NCI-H774 (cell line): Measurements from ENCODE around the gene ZC3H15.

Experiments used
- DNase-seq: peaks from one replicate; lab custom pipeline; 2025; lab: John Stamatoyannopoulos, UW

The ZC3H15 gene

DNA sequence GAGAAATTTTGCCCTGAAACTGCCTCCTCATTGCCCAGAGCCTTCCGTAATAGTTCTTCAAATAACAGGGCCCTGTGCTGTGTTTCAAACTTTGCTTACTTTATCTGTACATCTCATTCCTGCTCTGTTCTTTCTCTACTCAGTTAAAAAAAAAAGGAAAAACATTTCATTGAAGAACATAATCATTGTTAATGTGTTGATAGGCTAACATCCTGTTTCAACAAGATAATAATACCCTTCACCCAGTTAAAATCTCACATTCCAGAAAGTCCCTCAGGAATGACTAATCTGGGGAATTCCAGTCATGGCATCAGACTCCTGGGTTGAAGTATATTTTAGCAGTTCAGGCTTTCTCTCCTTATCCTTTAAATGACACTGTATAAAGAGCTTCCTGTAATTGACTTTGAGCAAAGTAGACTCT lies 58.2 kb downstream of the ZC3H15 start:
- DNase-seq = no peak

- DNase-seq = no peak
These were observed 60.8 kb downstream of the ZC3H15 start for GRCh38 chr2:186546846-186547245.

DNA sequence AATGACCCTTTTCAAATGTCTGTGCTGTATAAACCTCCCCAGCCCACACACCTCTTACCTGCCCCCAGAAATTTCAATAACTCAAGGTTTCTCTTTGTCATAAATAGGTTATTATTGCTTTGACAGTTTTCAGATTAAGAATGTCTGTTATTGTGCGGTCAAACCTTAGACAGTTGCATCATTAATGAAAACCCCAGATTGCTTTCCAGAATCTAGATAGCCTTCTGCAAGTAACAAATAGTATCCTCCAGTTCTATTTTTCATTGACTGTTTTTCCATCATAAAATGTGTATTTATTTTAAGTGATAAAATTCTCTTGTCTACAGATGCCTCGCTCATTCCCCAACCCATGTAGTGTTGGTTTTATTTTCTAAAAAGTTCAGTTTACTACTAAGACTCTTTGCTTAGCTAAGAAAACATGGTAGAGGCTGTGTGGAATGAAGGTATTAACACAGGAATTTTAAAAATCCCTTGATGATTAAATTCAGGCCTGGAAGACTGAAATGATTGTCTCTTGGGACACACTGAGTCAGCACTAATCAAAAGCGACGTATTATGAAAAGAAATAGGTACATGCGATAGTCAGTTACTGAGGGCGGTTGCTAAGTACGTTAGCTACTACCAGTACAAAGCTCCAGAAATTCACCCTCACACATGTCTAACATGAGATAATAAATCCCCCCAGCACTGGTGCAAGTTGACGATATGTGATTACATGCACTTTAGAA lies 65.4 kb downstream of the ZC3H15 start:
- DNase-seq = no peak

GRCh38 chr2:186554429-186554828 lies 68.4 kb downstream of the ZC3H15 start:
- DNase-seq = no peak

GRCh38 chr2:186554850-186555671 lies 69.0 kb downstream of the ZC3H15 start:
- DNase-seq = no peak

GRCh38 chr2:186558512-186559276 lies 72.6 kb downstream of the ZC3H15 start:
- no peak for DNase-seq
